Endodermal cell (in vitro differentiated cells): Measurements from ENCODE around the gene CDC27. TPM values are rescaled to one million over a fixed set of nuclear protein-coding genes. Genes with fewer than 3 reads are reported as not detected.

Experiments
- DNase-seq: peaks from one replicate; pipeline ENCODE4 v3.0.0-alpha.2; 2017
- H3K27ac ChIP-seq: 2 replicates; pipeline ENCODE4 v1.5.1; 2013; ENCODE audit warnings: mild to moderate bottlenecking, low read depth, low read length, moderate library complexity
- H3K27me3 ChIP-seq: 2 replicates; pipeline ENCODE4 v1.6.1; 2013; ENCODE audit warnings: mild to moderate bottlenecking, low read length, moderate library complexity; ENCODE audit not compliant: insufficient read depth, control insufficient read depth, poor library complexity, severe bottlenecking
- H3K36me3 ChIP-seq: 2 replicates; pipeline ENCODE4 v1.7.0; 2013; ENCODE audit warnings: mild to moderate bottlenecking, low read length, moderate library complexity; ENCODE audit not compliant: control insufficient read depth, insufficient read depth
- H3K4me1 ChIP-seq: one replicate; pipeline ENCODE4 v1.7.0; 2013; ENCODE audit warnings: low read length; ENCODE audit not compliant: control insufficient read depth, insufficient read depth
- H3K4me3 ChIP-seq: 2 replicates; pipeline ENCODE4 v1.5.1; 2013; ENCODE audit warnings: mild to moderate bottlenecking, low read length, moderate library complexity
- H3K9ac ChIP-seq: 2 replicates; pipeline ENCODE4 v1.6.1; 2013; ENCODE audit warnings: mild to moderate bottlenecking, low read length, moderate library complexity; ENCODE audit not compliant: poor library complexity, severe bottlenecking; ENCODE audit errors: extremely low read depth
- H3K9me3 ChIP-seq: 2 replicates; pipeline ENCODE4 v1.6.1; 2013; ENCODE audit warnings: mild to moderate bottlenecking, low read length, moderate library complexity; ENCODE audit not compliant: control insufficient read depth
- H3K27ac Mint-ChIP-seq: 2 replicates; pipeline ENCODE4 v1.8.0; 2020; ENCODE audit warnings: mixed read lengths
- H3K27me3 Mint-ChIP-seq: 2 replicates; pipeline ENCODE4 v1.8.0; 2021; ENCODE audit warnings: mild to moderate bottlenecking, mixed read lengths; ENCODE audit not compliant: insufficient read depth
- H3K36me3 Mint-ChIP-seq: 2 replicates; pipeline ENCODE4 v1.8.0; 2020; ENCODE audit warnings: low read depth, mixed read lengths
- H3K4me1 Mint-ChIP-seq: 2 replicates; pipeline ENCODE4 v1.8.0; 2020; ENCODE audit warnings: mixed read lengths
- H3K4me3 Mint-ChIP-seq: 2 replicates; pipeline ENCODE4 v1.8.0; 2020; ENCODE audit warnings: mild to moderate bottlenecking, moderate library complexity, mixed read lengths
- H3K9me3 Mint-ChIP-seq: 2 replicates; pipeline ENCODE4 v1.8.0; 2020; ENCODE audit warnings: mild to moderate bottlenecking, mixed read lengths
- CTCF ChIP-seq: fragments of 200-600 bp; sonication (generic); conservative IDR thresholded peaks from 2 replicates; pipeline ENCODE4 v1.5.0; 2021; ENCODE audit warnings: antibody characterized with exemption, mild to moderate bottlenecking
- WGBS, 2 experiments: methylation state at CpG; one replicate each; pipeline versions ENCODE4 v1.1.5 to v1.1.7; 2013; ENCODE audit warnings: missing lambda C conversion rate in 2 of 2, mixed read lengths in 1 of 2; ENCODE audit not compliant: insufficient coverage in 1 of 2, insufficient read length in 1 of 2; 5-methylcytosine and 5-hydroxymethylcytosine counted together
- total RNA-seq, 2 donors: library from RNA; stranded (reverse); fragmentation: NEBNext Ultra II Directional in 1 of 2; extraction: Animal tissue kit (Norgen Biotek cat#: 25700) in 1 of 2; gene quantifications; 2 replicates in 1 of 2; 3 replicates in 1 of 2; pipeline ENCODE4 v1.2.1, GENCODE V29; 2021

CDC27 gene
- total RNA-seq, 2 donors from 2014 or later: 72.1 to 108 TPM

GRCh38 chr17:47235923-47236322 is 46.8 kb upstream of the CDC27 start:
- Histone ChIP-seq H3K4me1 (no peaks in the 10 kb centered on the region), H3K4me3 (no peak overlapping the region), H3K9me3 (no peaks in the 10 kb centered on the region), H3K27ac (no peak overlapping the region), H3K27me3 (no peaks in the 10 kb centered on the region), H3K36me3 (no peaks in the 10 kb centered on the region), H3K9ac (no peak overlapping the region)
- H3K4me3 Mint-ChIP-seq: no peak overlapping the region
- no peak overlapping the region for H3K27ac Mint-ChIP-seq
- 86 to 90% methylated on average over 1 to 2 of the region's 2 CpGs for WGBS, 2 experiments
- DNase-seq: no peak
- no peaks in the 10 kb centered on the region for H3K4me1 Mint-ChIP-seq
- H3K36me3 Mint-ChIP-seq: no peaks in the 10 kb centered on the region
- H3K27me3 Mint-ChIP-seq: peaks cover 9% of the 10 kb centered on the region
- TF ChIP-seq CTCF: no peak
- no peaks in the 10 kb centered on the region for H3K9me3 Mint-ChIP-seq

- Histone ChIP-seq H3K9me3 (no peaks in the 10 kb centered on the region), H3K27me3 (no peaks in the 10 kb centered on the region), H3K4me1 (no peaks in the 10 kb centered on the region), H3K9ac (no peak overlapping the region), H3K4me3 (no peak overlapping the region), H3K27ac (no peak overlapping the region), H3K36me3 (no peaks in the 10 kb centered on the region)
- no peak for DNase-seq
- 90 to 93% methylated on average over 2 to 3 of the region's 3 CpGs for WGBS, 2 experiments
- H3K9me3 Mint-ChIP-seq: no peaks in the 10 kb centered on the region
- H3K27me3 Mint-ChIP-seq: peaks cover 13% of the 10 kb centered on the region
- peaks cover 2% of the 10 kb centered on the region for H3K4me1 Mint-ChIP-seq
- no peak overlapping the region for H3K4me3 Mint-ChIP-seq
- TF ChIP-seq CTCF: no peak
- no peaks in the 10 kb centered on the region for H3K36me3 Mint-ChIP-seq
- no peak overlapping the region for H3K27ac Mint-ChIP-seq
These were observed 46.4 kb upstream of the CDC27 start for GRCh38 chr17:47235506-47235905.

GRCh38 chr17:47232465-47232864 is 43.4 kb upstream of the CDC27 start:
- H3K4me1 ChIP-seq: no peaks in the 10 kb centered on the region
- no peak for TF ChIP-seq CTCF
- H3K9me3 ChIP-seq: no peaks in the 10 kb centered on the region
- no peak overlapping the region for H3K4me3 ChIP-seq
- no peaks in the 10 kb centered on the region for H3K36me3 ChIP-seq
- Mint-ChIP-seq H3K27me3 (peaks cover 17% of the 10 kb centered on the region), H3K36me3 (no peaks in the 10 kb centered on the region), H3K27ac (no peak overlapping the region), H3K9me3 (no peaks in the 10 kb centered on the region), H3K4me1 (peaks cover 9% of the 10 kb centered on the region), H3K4me3 (no peak overlapping the region)
- H3K27me3 ChIP-seq: no peaks in the 10 kb centered on the region
- H3K27ac ChIP-seq: no peak overlapping the region
- no peak for DNase-seq
- no peak overlapping the region for H3K9ac ChIP-seq
- WGBS, 2 experiments: 88% methylated on average over 1 to 2 of the region's 2 CpGs
